B cell (primary cell): ENCODE data around the gene FANCL. TPM values are rescaled to one million over a fixed set of nuclear protein-coding genes. Genes with fewer than 3 reads are reported as not detected.
"Not testable (repeated sequence)": the region's sequence is repeated elsewhere in the genome, so short reads cannot be mapped to it uniquely, and the experiment has no call there.

Experiments
- ATAC-seq: fragments of 200-7000 bp; cut with Tn5 transposase; one replicate; pipeline ENCODE4 v1.10.0; 2021; ENCODE audit warnings: low read depth, mild to moderate bottlenecking, moderate number of reproducible peaks, moderate library complexity
- CTCF ChIA-PET: fragments of 350-600 bp; sonication (Branson Sonifier 250); formaldehyde crosslinking; loops from one replicate; lab custom pipeline; 2021; ENCODE audit warnings: antibody characterized with exemption, inconsistent platforms; lab: Charles Lee
- POLR2A ChIA-PET: fragments of 350-600 bp; sonication (Branson Sonifier 250); formaldehyde crosslinking; loops from one replicate; lab custom pipeline; 2021; ENCODE audit warnings: antibody characterized with exemption; lab: Charles Lee
- DNase-seq: peaks from one replicate; pipeline ENCODE4 v3.0.0; 2013
- H2AFZ ChIP-seq: 2 replicates; pipeline ENCODE4 v1.6.1; 2012; ENCODE audit warnings: mild to moderate bottlenecking, low read depth, low read length; ENCODE audit not compliant: insufficient read depth, poor library complexity, severe bottlenecking
- H3K27ac ChIP-seq, 2 donors: 1 replicate in 1 of 2; 2 replicates in 1 of 2; pipeline ENCODE4 v1.5.1; 2012 to 2013; ENCODE audit warnings: low read length in 2 of 2, mild to moderate bottlenecking in 2 of 2, moderate library complexity in 1 of 2
- H3K27me3 ChIP-seq, 4 experiments: fragments of 200-600 bp in 1 of 4; sonication (generic) in 1 of 4; replicated peaks in 1 of 4; 1 replicate in 2 of 4; 2 replicates in 2 of 4; pipeline versions ENCODE4 v1.6.1 to v1.7.0; 2013 to 2016; ENCODE audit warnings: low read length in 3 of 4, mild to moderate bottlenecking in 2 of 4, mixed read lengths in 1 of 4, moderate library complexity in 1 of 4; ENCODE audit not compliant: insufficient read depth in 4 of 4, control insufficient read depth in 3 of 4; ENCODE audit errors: control extremely low read depth in 1 of 4
- H3K36me3 ChIP-seq, 2 experiments: replicated peaks in 1 of 2; 1 replicate in 1 of 2; 2 replicates in 1 of 2; pipeline versions ENCODE4 v1.6.1 to v1.7.1; 2013; ENCODE audit warnings: low read length in 1 of 2; ENCODE audit not compliant: insufficient read depth in 2 of 2, control insufficient read depth in 1 of 2; ENCODE audit errors: control extremely low read depth in 1 of 2, extremely low read depth in 1 of 2
- H3K4me1 ChIP-seq, 2 donors: fragments of 200-600 bp in 1 of 2; sonication (generic) in 1 of 2; 1 replicate in 1 of 2; 2 replicates in 1 of 2; pipeline versions ENCODE4 v1.5.1 to v1.6.1; 2013 to 2017; ENCODE audit warnings: low read length in 2 of 2; ENCODE audit not compliant: control insufficient read depth in 2 of 2, insufficient read depth in 2 of 2
- H3K4me2 ChIP-seq: replicated peaks from 2 replicates; pipeline ENCODE3; 2012; ENCODE audit warnings: mild to moderate bottlenecking, low read depth, low read length; ENCODE audit not compliant: poor library complexity, severe bottlenecking
- H3K4me3 ChIP-seq, 5 experiments: fragments of 200-600 bp in 1 of 5; sonication (generic) in 1 of 5; 1 replicate in 3 of 5; 2 replicates in 2 of 5; pipeline versions ENCODE4 v1.5.1 to v1.7.0; 2011 to 2016; ENCODE audit warnings: low read length in 4 of 5, mild to moderate bottlenecking in 4 of 5, low read depth in 2 of 5, control low read depth in 1 of 5, moderate library complexity in 1 of 5; ENCODE audit not compliant: insufficient read depth in 1 of 5; ENCODE audit errors: control extremely low read depth in 1 of 5, extremely low read depth in 1 of 5
- H3K79me2 ChIP-seq: fragments of 200-600 bp; sonication (generic); one replicate; pipeline ENCODE4 v1.6.0; 2016; ENCODE audit warnings: low read length; ENCODE audit not compliant: control insufficient read depth, insufficient read depth
- H3K9ac ChIP-seq: fragments of 200-600 bp; sonication (generic); 2 replicates; pipeline ENCODE4 v1.6.1; 2017; ENCODE audit warnings: mild to moderate bottlenecking, low read length, moderate library complexity
- H3K9me3 ChIP-seq, 3 donors: one replicate each; pipeline versions ENCODE4 v1.6.1 to v1.7.1; 2013; ENCODE audit warnings: low read length in 2 of 3; ENCODE audit not compliant: control insufficient read depth in 2 of 3, insufficient read depth in 1 of 3; ENCODE audit errors: control extremely low read depth in 1 of 3
- H4K20me1 ChIP-seq: 2 replicates; pipeline ENCODE4 v1.6.0; 2012; ENCODE audit warnings: mild to moderate bottlenecking, low read length; ENCODE audit not compliant: insufficient read depth, control insufficient read depth, poor library complexity, severe bottlenecking
- H3K27ac Mint-ChIP-seq: one replicate; pipeline ENCODE4 v1.8.0; 2021; ENCODE audit warnings: mixed read lengths
- H3K27me3 Mint-ChIP-seq: one replicate; pipeline ENCODE4 v1.8.0; 2021; ENCODE audit warnings: mixed read lengths
- H3K4me1 Mint-ChIP-seq: one replicate; pipeline ENCODE4 v1.8.0; 2021; ENCODE audit warnings: mixed read lengths
- H3K4me3 Mint-ChIP-seq: one replicate; pipeline ENCODE4 v1.8.0; 2021; ENCODE audit warnings: mixed read lengths
- H3K9me3 Mint-ChIP-seq: one replicate; pipeline ENCODE4 v1.8.0; 2022; ENCODE audit warnings: mixed read lengths; ENCODE audit not compliant: insufficient read depth
- EZH2 ChIP-seq: IDR thresholded peaks from 2 replicates; pipeline ENCODE4 v1.6.1; 2012; ENCODE audit warnings: borderline replicate concordance, low read depth, mild to moderate bottlenecking, moderate library complexity, low read length; ENCODE audit not compliant: insufficient read depth, poor library complexity, severe bottlenecking
- WGBS: methylation state at CpG from one replicate; pipeline ENCODE4 v1.1.5; 2013; ENCODE audit warnings: missing lambda C conversion rate; ENCODE audit not compliant: insufficient coverage; 5-methylcytosine and 5-hydroxymethylcytosine counted together
- intact Hi-C: fragments of 100-400 bp; cut with micrococcal nuclease; formaldehyde crosslinking; loops from one replicate; pipeline ENCODE4 v1.10.0; 2022
- polyA plus RNA-seq: library from polyadenylated mRNA; depleted of rRNA; stranded (reverse); fragments of >200 nt; gene quantifications from 2 replicates; pipeline ENCODE4 v1.2.3, GENCODE V29; 2012
- total RNA-seq, 2 donors: library from RNA; stranded (reverse); fragments of 120-200 nt in 1 of 2; gene quantifications; 1 replicate in 1 of 2; 2 replicates in 1 of 2; pipeline versions ENCODE4 v1.2.3 to v1.2.4, GENCODE V29; 2013 to 2022
- TF ChIP-seq, protein P1 (sequence below): fragments of 200-600 bp; IDR thresholded peaks from one replicate; pipeline ENCODE4 v1.8.0; 2022; ENCODE audit warnings: antibody characterized with exemption, mild to moderate bottlenecking

The FANCL gene
- total and polyA plus RNA-seq, 2 donors (not counting 1 experiment from before 2014, with no cell fraction given), result 9.1 to 31.7 TPM

DNA sequence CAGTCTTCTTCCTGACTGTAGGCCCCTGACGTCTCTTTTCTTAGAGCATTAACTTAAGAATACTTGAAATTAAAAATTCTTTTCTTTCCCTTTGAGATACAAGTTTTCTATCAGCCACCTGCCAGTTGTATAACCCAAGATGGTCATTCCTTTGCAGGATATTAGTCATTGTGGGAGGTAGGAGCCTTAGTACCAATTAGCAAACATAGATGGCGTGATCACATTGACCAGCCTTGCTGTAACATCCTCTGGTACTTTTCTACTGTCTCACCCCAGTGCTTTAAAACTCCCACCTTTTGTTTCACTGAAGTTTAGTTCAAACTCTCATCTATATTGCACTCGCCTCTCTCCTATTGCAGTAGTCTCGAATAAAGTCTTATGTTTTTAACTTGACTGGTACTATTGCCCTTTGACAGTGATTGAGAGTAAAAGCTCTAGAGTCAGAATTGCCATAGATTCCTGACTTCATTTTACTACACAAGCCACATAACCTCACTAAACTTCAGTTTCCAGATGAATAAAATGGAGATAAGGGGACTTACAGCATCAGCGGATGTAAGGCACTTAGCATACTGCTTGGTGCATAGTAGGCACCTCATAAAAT is 120.4 kb downstream of the FANCL start:
- no peak for TF ChIP-seq EZH2
- TF ChIP-seq, protein P1, sequence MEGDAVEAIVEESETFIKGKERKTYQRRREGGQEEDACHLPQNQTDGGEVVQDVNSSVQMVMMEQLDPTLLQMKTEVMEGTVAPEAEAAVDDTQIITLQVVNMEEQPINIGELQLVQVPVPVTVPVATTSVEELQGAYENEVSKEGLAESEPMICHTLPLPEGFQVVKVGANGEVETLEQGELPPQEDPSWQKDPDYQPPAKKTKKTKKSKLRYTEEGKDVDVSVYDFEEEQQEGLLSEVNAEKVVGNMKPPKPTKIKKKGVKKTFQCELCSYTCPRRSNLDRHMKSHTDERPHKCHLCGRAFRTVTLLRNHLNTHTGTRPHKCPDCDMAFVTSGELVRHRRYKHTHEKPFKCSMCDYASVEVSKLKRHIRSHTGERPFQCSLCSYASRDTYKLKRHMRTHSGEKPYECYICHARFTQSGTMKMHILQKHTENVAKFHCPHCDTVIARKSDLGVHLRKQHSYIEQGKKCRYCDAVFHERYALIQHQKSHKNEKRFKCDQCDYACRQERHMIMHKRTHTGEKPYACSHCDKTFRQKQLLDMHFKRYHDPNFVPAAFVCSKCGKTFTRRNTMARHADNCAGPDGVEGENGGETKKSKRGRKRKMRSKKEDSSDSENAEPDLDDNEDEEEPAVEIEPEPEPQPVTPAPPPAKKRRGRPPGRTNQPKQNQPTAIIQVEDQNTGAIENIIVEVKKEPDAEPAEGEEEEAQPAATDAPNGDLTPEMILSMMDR, result no peak
- Histone ChIP-seq H2AFZ (no peak overlapping the region), H3K79me2 (no peaks in the 10 kb centered on the region), H3K36me3 (peaks cover 5 to 13% of the 10 kb centered on the region in 2 experiments), H3K27ac (no peak overlapping the region), H3K27me3 (no peaks in the 10 kb centered on the region), H3K9me3 (peaks cover 0 to 2% (median 0%) of the 10 kb centered on the region in 3 donors), H3K4me1 (no peaks in the 10 kb centered on the region), H3K9ac (no peak overlapping the region), H3K4me3 (no peak overlapping the region), H4K20me1 (no peaks in the 10 kb centered on the region), H3K4me2 (no peak overlapping the region)
- ChIA-PET POLR2A (no interaction called here), CTCF (no interaction called here)
- 80% methylated on average over 1 of the region's 5 CpGs for WGBS
- H3K4me1 Mint-ChIP-seq, result no peaks in the 10 kb centered on the region
- H3K27ac Mint-ChIP-seq, result no peak overlapping the region
- intact Hi-C loops, result no loop called here
- DNase-seq (no peak), ATAC-seq (no peak)
- no peak overlapping the region for H3K4me3 Mint-ChIP-seq
- no peaks in the 10 kb centered on the region for H3K27me3 Mint-ChIP-seq
- H3K9me3 Mint-ChIP-seq, result no peaks in the 10 kb centered on the region

DNA sequence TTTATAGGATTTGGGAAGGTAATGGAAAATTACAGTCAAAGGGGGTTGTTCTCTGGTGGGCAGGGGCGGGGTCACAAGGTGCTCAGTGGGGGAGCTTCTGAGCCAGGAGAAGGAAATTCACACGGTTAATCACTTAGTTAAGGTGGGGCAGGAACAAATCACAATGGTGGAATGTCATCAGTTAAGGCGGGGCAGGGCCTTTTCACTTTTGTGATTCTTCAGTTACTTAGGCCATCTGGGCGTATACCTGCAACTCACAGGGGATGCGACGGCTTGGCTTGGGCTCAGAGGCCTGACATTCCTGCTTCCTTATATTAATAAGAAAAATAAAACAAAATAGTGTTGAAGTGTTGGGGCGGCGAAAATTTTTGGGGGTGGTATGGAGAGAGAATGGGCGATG is 127.6 kb downstream of the FANCL start:
- H4K20me1 ChIP-seq, H3K9me3 ChIP-seq, H3K27me3 ChIP-seq, POLR2A ChIA-PET, H3K36me3 ChIP-seq, H3K9me3 Mint-ChIP-seq, H3K4me2 ChIP-seq, H3K27ac Mint-ChIP-seq, H3K4me3 Mint-ChIP-seq, H3K79me2 ChIP-seq, DNase-seq, H2AFZ ChIP-seq, H3K4me1 Mint-ChIP-seq, H3K9ac ChIP-seq, H3K27ac ChIP-seq, H3K4me1 ChIP-seq, H3K4me3 ChIP-seq, ATAC-seq, intact Hi-C loops, H3K27me3 Mint-ChIP-seq, CTCF ChIA-PET: not testable (repeated sequence)
- 97% methylated on average over 3 of the region's 9 CpGs for WGBS
